ENCODE results near the gene MPIG6B.

MPIG6B gene

GRCh38 chr6:31705931-31706330 lies 17.2 kb upstream of the MPIG6B start:
- no peaks in the 10 kb centered on the region for H4K20me1 ChIP-seq (ENCODE audit: insufficient read depth, low read length)
- no peak for DNase-seq
- no peaks in the 10 kb centered on the region for H3K9me3 ChIP-seq (replicated peaks; ENCODE audit: insufficient read depth, low read length)
- H3K36me3 ChIP-seq (replicated peaks; ENCODE audit: insufficient read depth, low read length): no peaks in the 10 kb centered on the region
- no peak overlapping the region for H3K4me2 ChIP-seq (ENCODE audit: low read depth, low read length)
- H3K27me3 ChIP-seq (replicated peaks; ENCODE audit: insufficient read depth, low read length): no peaks in the 10 kb centered on the region; the same call in 1 of the 2 replicates
- no peak overlapping the region for H2AFZ ChIP-seq (ENCODE audit: low read length)
- no peak overlapping the region for H3K4me3 ChIP-seq (ENCODE audit: low read length)
- no peak overlapping the region for H3K27ac ChIP-seq (ENCODE audit: low read length)
- no peak for TF ChIP-seq EZH2 (optimal IDR thresholded peaks at IDR 0.05; ENCODE audit: low read depth, low read length)
- no peak for TF ChIP-seq EZH2phosphoT487 (IDR thresholded peaks at IDR 0.05; ENCODE audit: low read length)
- TF ChIP-seq, protein P1, sequence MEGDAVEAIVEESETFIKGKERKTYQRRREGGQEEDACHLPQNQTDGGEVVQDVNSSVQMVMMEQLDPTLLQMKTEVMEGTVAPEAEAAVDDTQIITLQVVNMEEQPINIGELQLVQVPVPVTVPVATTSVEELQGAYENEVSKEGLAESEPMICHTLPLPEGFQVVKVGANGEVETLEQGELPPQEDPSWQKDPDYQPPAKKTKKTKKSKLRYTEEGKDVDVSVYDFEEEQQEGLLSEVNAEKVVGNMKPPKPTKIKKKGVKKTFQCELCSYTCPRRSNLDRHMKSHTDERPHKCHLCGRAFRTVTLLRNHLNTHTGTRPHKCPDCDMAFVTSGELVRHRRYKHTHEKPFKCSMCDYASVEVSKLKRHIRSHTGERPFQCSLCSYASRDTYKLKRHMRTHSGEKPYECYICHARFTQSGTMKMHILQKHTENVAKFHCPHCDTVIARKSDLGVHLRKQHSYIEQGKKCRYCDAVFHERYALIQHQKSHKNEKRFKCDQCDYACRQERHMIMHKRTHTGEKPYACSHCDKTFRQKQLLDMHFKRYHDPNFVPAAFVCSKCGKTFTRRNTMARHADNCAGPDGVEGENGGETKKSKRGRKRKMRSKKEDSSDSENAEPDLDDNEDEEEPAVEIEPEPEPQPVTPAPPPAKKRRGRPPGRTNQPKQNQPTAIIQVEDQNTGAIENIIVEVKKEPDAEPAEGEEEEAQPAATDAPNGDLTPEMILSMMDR (IDR thresholded peaks at IDR 0.05; ENCODE audit: low read length): no peak
- no peaks in the 10 kb centered on the region for H3K9me2 ChIP-seq (replicated peaks; ENCODE audit: insufficient read depth, low read length)
- H3K79me2 ChIP-seq (ENCODE audit: low read length): peaks cover 19% of the 10 kb centered on the region
- no peak overlapping the region for H3K9ac ChIP-seq (ENCODE audit: low read length)
- H3F3A ChIP-seq (ENCODE audit: insufficient read depth, low read length): peaks cover 7% of the 10 kb centered on the region; the same call in 1 of the 2 replicates
- H3K4me1 ChIP-seq (ENCODE audit: low read length): 0 out of 2 replicates have a peak, but pooled peaks cover 9% of the 10 kb centered on the region

DNA sequence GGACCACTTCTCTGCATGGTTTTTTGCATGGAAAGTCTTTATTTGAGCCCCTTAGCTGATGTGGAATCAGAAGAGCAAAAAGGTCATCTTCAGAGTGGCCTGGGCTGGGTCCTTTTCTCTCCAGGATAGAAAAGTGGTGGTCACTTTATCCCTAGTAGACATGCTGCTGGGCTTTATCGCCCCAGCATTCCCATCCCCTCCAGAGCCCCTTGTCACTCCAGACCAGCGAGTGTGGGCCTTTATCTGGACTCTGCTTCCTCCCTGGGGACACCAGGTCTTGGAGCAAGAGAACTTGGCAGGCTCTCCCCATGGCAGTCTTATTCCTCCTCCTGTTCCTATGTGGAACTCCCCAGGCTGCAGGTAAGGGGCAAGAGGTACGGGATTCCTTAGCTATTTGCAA lies 16.6 kb upstream of the MPIG6B start, which contains the start of gene LY6G6F:
LY6G6F (plus strand) TSS at position 268 of the 400 bp plus-strand sequence; CDS start at position 309, 41 bp downstream.
- Histone ChIP-seq H4K20me1 (ENCODE audit: insufficient read depth, low read length) (no peaks in the 10 kb centered on the region), H3K4me3 (ENCODE audit: low read length) (no peak within 1 kb of the TSS), H3K79me2 (ENCODE audit: low read length) (peaks cover 13% of the 10 kb centered on the region), H3K36me3 (replicated peaks; ENCODE audit: insufficient read depth, low read length) (no peaks in the 10 kb centered on the region), H3K27ac (ENCODE audit: low read length) (no peak within 1 kb of the TSS), H3K9ac (ENCODE audit: low read length) (no peak within 1 kb of the TSS), H3K4me2 (ENCODE audit: low read depth, low read length) (no peak within 1 kb of the TSS), H3K27me3 (replicated peaks; ENCODE audit: insufficient read depth, low read length) (no peaks in the 10 kb centered on the region; the same call in 1 of the 2 replicates), H2AFZ (ENCODE audit: low read length) (no peak within 1 kb of the TSS), H3F3A (ENCODE audit: insufficient read depth, low read length) (peaks cover 7% of the 10 kb centered on the region; the same call in 1 of the 2 replicates), H3K9me2 (replicated peaks; ENCODE audit: insufficient read depth, low read length) (no peaks in the 10 kb centered on the region), H3K9me3 (replicated peaks; ENCODE audit: insufficient read depth, low read length) (no peaks in the 10 kb centered on the region), H3K4me1 (ENCODE audit: low read length) (0 out of 2 replicates have a peak, but pooled peaks cover 5% of the 10 kb centered on the region)
- DNase-seq: no peak
- TF ChIP-seq, protein P1 (IDR thresholded peaks at IDR 0.05; ENCODE audit: low read length): no peak
- TF ChIP-seq EZH2phosphoT487 (IDR thresholded peaks at IDR 0.05; ENCODE audit: low read length) (no peak), EZH2 (optimal IDR thresholded peaks at IDR 0.05; ENCODE audit: low read depth, low read length) (no peak)

GRCh38 chr6:31707701-31708100 lies 15.5 kb upstream of the MPIG6B start:
- Histone ChIP-seq H3K4me3 (ENCODE audit: low read length) (no peak overlapping the region), H3K4me1 (ENCODE audit: low read length) (0 out of 2 replicates have a peak, but pooled peaks cover 5% of the 10 kb centered on the region), H3K36me3 (replicated peaks; ENCODE audit: insufficient read depth, low read length) (no peaks in the 10 kb centered on the region), H2AFZ (ENCODE audit: low read length) (no peak overlapping the region), H3K27ac (ENCODE audit: low read length) (no peak overlapping the region), H3F3A (ENCODE audit: insufficient read depth, low read length) (peaks cover 4% of the 10 kb centered on the region; the same call in 1 of the 2 replicates), H3K79me2 (ENCODE audit: low read length) (peaks cover 2% of the 10 kb centered on the region), H3K4me2 (ENCODE audit: low read depth, low read length) (no peak overlapping the region), H3K27me3 (replicated peaks; ENCODE audit: insufficient read depth, low read length) (no peaks in the 10 kb centered on the region; the same call in 1 of the 2 replicates), H3K9me2 (replicated peaks; ENCODE audit: insufficient read depth, low read length) (no peaks in the 10 kb centered on the region), H3K9me3 (replicated peaks; ENCODE audit: insufficient read depth, low read length) (no peaks in the 10 kb centered on the region), H4K20me1 (ENCODE audit: insufficient read depth, low read length) (no peaks in the 10 kb centered on the region), H3K9ac (ENCODE audit: low read length) (no peak overlapping the region)
- DNase-seq: no peak
- TF ChIP-seq EZH2phosphoT487 (IDR thresholded peaks at IDR 0.05; ENCODE audit: low read length) (no peak), EZH2 (optimal IDR thresholded peaks at IDR 0.05; ENCODE audit: low read depth, low read length) (no peak)
- TF ChIP-seq, protein P1 (IDR thresholded peaks at IDR 0.05; ENCODE audit: low read length): no peak

All from MM.1S (cell line).